Measurements from ENCODE around the gene TGM3. TPM values are rescaled to one million over a fixed set of nuclear protein-coding genes. Genes with fewer than 3 reads are reported as not detected.

Gene TGM3
- polyA plus RNA-seq, 3 donors = not detected

DNA sequence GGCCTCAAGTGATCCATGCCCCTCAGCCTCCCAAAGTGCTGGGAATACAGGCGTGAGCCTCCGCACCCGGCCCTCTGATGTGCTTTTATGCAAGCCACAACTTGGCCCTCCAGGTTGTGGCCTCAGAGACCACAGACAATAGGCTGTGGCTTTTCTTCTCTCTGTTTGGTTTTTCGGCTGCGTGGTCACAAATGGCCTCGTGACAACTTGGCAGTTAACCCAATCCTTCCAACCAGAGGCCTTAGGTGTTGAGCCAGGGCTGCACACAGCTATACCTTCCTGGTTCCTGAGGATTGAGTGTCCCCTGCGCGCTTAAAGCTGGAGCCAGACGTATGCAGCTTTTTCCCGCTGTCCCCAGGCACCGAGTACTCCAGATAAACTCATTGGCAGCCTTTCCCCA is 6.3 kb upstream of the TGM3 start:
- Histone ChIP-seq H3K79me2 (ENCODE audit: insufficient read depth, low read length) (no peaks in the 10 kb centered on the region), H3K4me3 (replicated peaks in 1 of 3; ENCODE audit: low read depth in 2 of 3, low read length in 3 of 3) (peak overlapping the region in 1 of 3 experiments; percentile 1), H3K27ac (ENCODE audit: low read depth in 1 of 2, low read length in 2 of 2) (peak overlapping the region; percentile 86 to 96), H3K9ac (ENCODE audit: insufficient read depth, low read length, poor library complexity, severe bottlenecking) (peak overlapping the region; percentile 47), H3K9me3 (replicated peaks in 1 of 2; ENCODE audit: control insufficient read depth in 1 of 2, insufficient read depth in 1 of 2, low read length in 2 of 2) (no peaks in the 10 kb centered on the region), H2AFZ (ENCODE audit: insufficient read depth, low read depth, low read length, poor library complexity, severe bottlenecking) (no peak overlapping the region), H3K4me2 (replicated peaks; ENCODE audit: extremely low read depth, low read length, poor library complexity, severe bottlenecking) (peak overlapping the region; percentile 27), H3K27me3 (ENCODE audit: control insufficient read depth in 2 of 2, insufficient read depth in 2 of 2, low read length in 2 of 2) (no peaks in the 10 kb centered on the region), H3K4me1 (ENCODE audit: control insufficient read depth in 1 of 2, insufficient read depth in 2 of 2, low read length in 2 of 2) (peaks cover 64 to 71% of the 10 kb centered on the region in 2 donors), H4K20me1 (ENCODE audit: insufficient read depth, low read length) (no peaks in the 10 kb centered on the region), H3K36me3 (replicated peaks in 1 of 2; ENCODE audit: control insufficient read depth in 1 of 2, insufficient read depth in 2 of 2, low read length in 2 of 2) (no peaks in the 10 kb centered on the region)
- intact Hi-C loops (cut with micrococcal nuclease) = loop anchor here in 1 of 2 donors (1.0 to 10.0 kb wide), 4 partner anchors 13 to 78 kb away; no protein-coding TSS in a partner anchor
- Mint-ChIP-seq H3K27me3 (ENCODE audit: low read depth in 3 of 3) (peaks cover 0 to 2% (median 0%) of the 10 kb centered on the region in 3 donors), H3K27ac (peak overlapping the region; percentile 97 to 99 (median 99)), H3K9me3 (no peaks in the 10 kb centered on the region), H3K4me1 (peaks cover 60% of the 10 kb centered on the region), H3K36me3 (peaks cover 0 to 5% of the 10 kb centered on the region in 2 donors), H3K4me3 (peak overlapping the region; percentile 16 to 69)
- WGBS (ENCODE audit: insufficient coverage) = 24% methylated on average over 11 of the region's 11 CpGs
- TF ChIP-seq, protein P1, sequence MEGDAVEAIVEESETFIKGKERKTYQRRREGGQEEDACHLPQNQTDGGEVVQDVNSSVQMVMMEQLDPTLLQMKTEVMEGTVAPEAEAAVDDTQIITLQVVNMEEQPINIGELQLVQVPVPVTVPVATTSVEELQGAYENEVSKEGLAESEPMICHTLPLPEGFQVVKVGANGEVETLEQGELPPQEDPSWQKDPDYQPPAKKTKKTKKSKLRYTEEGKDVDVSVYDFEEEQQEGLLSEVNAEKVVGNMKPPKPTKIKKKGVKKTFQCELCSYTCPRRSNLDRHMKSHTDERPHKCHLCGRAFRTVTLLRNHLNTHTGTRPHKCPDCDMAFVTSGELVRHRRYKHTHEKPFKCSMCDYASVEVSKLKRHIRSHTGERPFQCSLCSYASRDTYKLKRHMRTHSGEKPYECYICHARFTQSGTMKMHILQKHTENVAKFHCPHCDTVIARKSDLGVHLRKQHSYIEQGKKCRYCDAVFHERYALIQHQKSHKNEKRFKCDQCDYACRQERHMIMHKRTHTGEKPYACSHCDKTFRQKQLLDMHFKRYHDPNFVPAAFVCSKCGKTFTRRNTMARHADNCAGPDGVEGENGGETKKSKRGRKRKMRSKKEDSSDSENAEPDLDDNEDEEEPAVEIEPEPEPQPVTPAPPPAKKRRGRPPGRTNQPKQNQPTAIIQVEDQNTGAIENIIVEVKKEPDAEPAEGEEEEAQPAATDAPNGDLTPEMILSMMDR (IDR thresholded peaks at IDR 0.05) = no peak
- peak in 2 of 3 donors; percentile 35 to 37 for DNase-seq

DNA sequence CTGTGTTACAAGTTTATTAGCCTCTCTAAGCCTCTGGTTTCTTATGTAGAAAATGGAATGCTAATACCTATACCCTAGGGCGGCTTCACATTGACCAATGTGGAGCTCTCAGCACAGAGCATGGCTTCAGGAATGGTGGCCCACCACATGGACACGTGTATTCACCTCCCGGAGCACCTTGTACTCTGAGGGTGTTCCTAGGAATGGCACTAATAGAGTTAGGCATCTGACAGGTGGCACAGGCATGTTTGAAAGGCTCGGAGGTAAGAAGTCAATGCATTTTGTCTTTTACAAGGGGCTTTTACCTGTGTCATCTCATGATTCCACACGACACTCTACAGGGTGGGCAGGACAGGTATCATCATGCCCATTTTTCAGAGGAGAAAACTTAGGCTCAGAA is 5.3 kb upstream of the TGM3 start:
- Histone ChIP-seq H4K20me1 (ENCODE audit: insufficient read depth, low read length) (no peaks in the 10 kb centered on the region), H3K79me2 (ENCODE audit: insufficient read depth, low read length) (no peaks in the 10 kb centered on the region), H3K27ac (ENCODE audit: low read depth in 1 of 2, low read length in 2 of 2) (peak overlapping the region in 1 of 2 donors; percentile 86), H3K4me2 (replicated peaks; ENCODE audit: extremely low read depth, low read length, poor library complexity, severe bottlenecking) (no peak overlapping the region), H3K4me3 (replicated peaks in 1 of 3; ENCODE audit: low read depth in 2 of 3, low read length in 3 of 3) (no peak overlapping the region), H3K4me1 (ENCODE audit: control insufficient read depth in 1 of 2, insufficient read depth in 2 of 2, low read length in 2 of 2) (peaks cover 64 to 71% of the 10 kb centered on the region in 2 donors), H3K27me3 (ENCODE audit: control insufficient read depth in 2 of 2, insufficient read depth in 2 of 2, low read length in 2 of 2) (no peaks in the 10 kb centered on the region), H3K9ac (ENCODE audit: insufficient read depth, low read length, poor library complexity, severe bottlenecking) (no peak overlapping the region), H2AFZ (ENCODE audit: insufficient read depth, low read depth, low read length, poor library complexity, severe bottlenecking) (no peak overlapping the region), H3K36me3 (replicated peaks in 1 of 2; ENCODE audit: control insufficient read depth in 1 of 2, insufficient read depth in 2 of 2, low read length in 2 of 2) (no peaks in the 10 kb centered on the region), H3K9me3 (replicated peaks in 1 of 2; ENCODE audit: control insufficient read depth in 1 of 2, insufficient read depth in 1 of 2, low read length in 2 of 2) (no peaks in the 10 kb centered on the region)
- Mint-ChIP-seq H3K4me1 (peaks cover 60% of the 10 kb centered on the region), H3K4me3 (no peak overlapping the region), H3K36me3 (peaks cover 0 to 5% of the 10 kb centered on the region in 2 donors), H3K27ac (peak overlapping the region; percentile 57 to 99 (median 76)), H3K27me3 (ENCODE audit: low read depth in 3 of 3) (peaks cover 0 to 2% (median 0%) of the 10 kb centered on the region in 3 donors), H3K9me3 (no peaks in the 10 kb centered on the region)
- 100% methylated on average over 2 of the region's 5 CpGs for WGBS (ENCODE audit: insufficient coverage)
- TF ChIP-seq, protein P1 (IDR thresholded peaks at IDR 0.05) = no peak
- intact Hi-C loops (cut with micrococcal nuclease) = loop anchor here in 1 of 2 donors (10.0 kb wide), 1 partner anchor 164 kb away; no protein-coding TSS in a partner anchor
- no peak for DNase-seq

All from CD14-positive monocyte (primary cell).